Hepatocyte (in vitro differentiated cells): Measurements from ENCODE around the gene RBM33. TPM values are rescaled to one million over a fixed set of nuclear protein-coding genes. Genes with fewer than 3 reads are reported as not detected.

Experiments
- DNase-seq: peaks from one replicate; pipeline ENCODE4 v3.0.0-alpha.2; 2016; ENCODE audit warnings: low spot score
- H2AFZ ChIP-seq: fragments of 200-600 bp; sonication (generic); 2 replicates; pipeline ENCODE4 v1.6.0; 2016; ENCODE audit warnings: antibody characterized with exemption, mild to moderate bottlenecking
- H3K27ac ChIP-seq: fragments of 200-600 bp; sonication (generic); 2 replicates; pipeline ENCODE4 v1.5.1; 2016; ENCODE audit warnings: mild to moderate bottlenecking
- H3K27me3 ChIP-seq: fragments of 200-600 bp; sonication (generic); 2 replicates; pipeline ENCODE4 v1.6.1; 2016
- H3K36me3 ChIP-seq: fragments of 200-600 bp; sonication (generic); replicated peaks from 2 replicates; pipeline ENCODE4 v1.5.1; 2016; ENCODE audit warnings: low read depth; ENCODE audit not compliant: insufficient read depth
- H3K4me1 ChIP-seq: fragments of 200-600 bp; sonication (generic); 2 replicates; pipeline ENCODE4 v1.5.1; 2016; ENCODE audit warnings: mild to moderate bottlenecking, moderate library complexity; ENCODE audit not compliant: insufficient read depth
- H3K4me2 ChIP-seq: fragments of 200-600 bp; sonication (generic); 2 replicates; pipeline ENCODE4 v1.6.0; 2016
- H3K4me3 ChIP-seq: fragments of 200-600 bp; sonication (generic); 2 replicates; pipeline ENCODE4 v1.5.1; 2016; ENCODE audit warnings: mild to moderate bottlenecking
- H3K79me2 ChIP-seq: fragments of 200-600 bp; sonication (generic); 2 replicates; pipeline ENCODE4 v1.6.0; 2017; ENCODE audit warnings: mild to moderate bottlenecking
- H3K9me2 ChIP-seq: fragments of 200-600 bp; sonication (generic); replicated peaks from 2 replicates; pipeline ENCODE4 v1.6.0; 2017; ENCODE audit warnings: mild to moderate bottlenecking; ENCODE audit not compliant: insufficient read depth
- H3K9me3 ChIP-seq: fragments of 200-600 bp; sonication (generic); 2 replicates; pipeline ENCODE4 v1.5.1; 2016; ENCODE audit warnings: low read depth, mild to moderate bottlenecking
- H4K20me1 ChIP-seq: fragments of 200-600 bp; sonication (generic); 2 replicates; pipeline ENCODE4 v1.6.0; 2016; ENCODE audit warnings: mild to moderate bottlenecking; ENCODE audit not compliant: insufficient read depth, poor library complexity, severe bottlenecking
- CTCF ChIP-seq: fragments of 200-600 bp; sonication (generic); IDR thresholded peaks from 2 replicates; pipeline ENCODE4 v1.5.1; 2016; ENCODE audit warnings: antibody characterized with exemption, mild to moderate bottlenecking; ENCODE audit not compliant: poor library complexity
- EZH2 ChIP-seq: fragments of 200-600 bp; sonication (generic); IDR thresholded peaks from 2 replicates; pipeline ENCODE4 v1.6.1; 2016; ENCODE audit warnings: antibody characterized with exemption, mild to moderate bottlenecking, borderline replicate concordance
- EZH2phosphoT487 ChIP-seq: fragments of 200-600 bp; sonication (generic); IDR thresholded peaks from one replicate; pipeline ENCODE4 v1.6.1; 2018; ENCODE audit warnings: antibody characterized with exemption, mild to moderate bottlenecking, low read depth, moderate library complexity; ENCODE audit not compliant: unreplicated experiment, severe bottlenecking
- WGBS: methylation state at CpG from one replicate; pipeline ENCODE4 v1.1.6; 2016; ENCODE audit warnings: low lambda C conversion rate; ENCODE audit errors: missing lambda C conversion rate; 5-methylcytosine and 5-hydroxymethylcytosine counted together
- polyA plus RNA-seq: library from polyadenylated mRNA; unstranded; fragments of >200 nt; fragmentation: Nextera tagmentation; extraction: Ambion mirVana; gene quantifications from 2 replicates; pipeline ENCODE4 v1.2.1, GENCODE V29; 2016
- total RNA-seq: library from RNA; depleted of rRNA; stranded (reverse); fragments of >200 nt; gene quantifications from 2 replicates; pipeline ENCODE4 v1.2.3, GENCODE V29; 2014

Gene RBM33
- total and polyA plus RNA-seq, 2 experiments from 2014 or later = 24.8 to 40.8 TPM

GRCh38 chr7:155710031-155710430 lies 65.6 kb downstream of the RBM33 start:
- H4K20me1 ChIP-seq = peaks cover 23% of the 10 kb centered on the region
- WGBS = 83% methylated on average over 6 of the region's 6 CpGs
- H3K4me3 ChIP-seq = no peak overlapping the region
- H3K9me2 ChIP-seq = no peaks in the 10 kb centered on the region
- H3K4me2 ChIP-seq = no peak overlapping the region
- no peak overlapping the region for H3K27ac ChIP-seq
- no peak for TF ChIP-seq EZH2
- no peak for TF ChIP-seq CTCF
- no peak for TF ChIP-seq EZH2phosphoT487
- H3K36me3 ChIP-seq = peaks cover 4% of the 10 kb centered on the region
- H3K27me3 ChIP-seq = no peaks in the 10 kb centered on the region
- no peak overlapping the region for H2AFZ ChIP-seq
- no peaks in the 10 kb centered on the region for H3K9me3 ChIP-seq
- peaks cover 6% of the 10 kb centered on the region for H3K4me1 ChIP-seq
- no peak for DNase-seq
- H3K79me2 ChIP-seq = peaks cover 71% of the 10 kb centered on the region

- 90% methylated on average over 1 of the region's 1 CpG for WGBS
- TF ChIP-seq CTCF (no peak), EZH2phosphoT487 (no peak), EZH2 (no peak)
Measured at GRCh38 chr7:155710530-155710929, 66.1 kb downstream of the RBM33 start.

GRCh38 chr7:155711081-155711480 lies 66.6 kb downstream of the RBM33 start:
- Histone ChIP-seq H2AFZ (no peak overlapping the region), H3K4me3 (no peak overlapping the region), H3K9me3 (no peaks in the 10 kb centered on the region), H3K27me3 (no peaks in the 10 kb centered on the region), H3K36me3 (no peaks in the 10 kb centered on the region), H3K4me2 (no peak overlapping the region), H4K20me1 (peaks cover 26% of the 10 kb centered on the region), H3K27ac (no peak overlapping the region), H3K4me1 (peaks cover 9% of the 10 kb centered on the region), H3K79me2 (peaks cover 61% of the 10 kb centered on the region), H3K9me2 (no peaks in the 10 kb centered on the region)
- TF ChIP-seq EZH2 = no peak
- TF ChIP-seq EZH2phosphoT487 = no peak
- TF ChIP-seq CTCF = no peak
- DNase-seq = no peak
- 98% methylated on average over 16 of the region's 16 CpGs for WGBS

More at GRCh38 chr7:155710530-155710929, 66.1 kb downstream of the RBM33 start:
- Histone ChIP-seq H3K9me3 (no peaks in the 10 kb centered on the region), H3K79me2 (peaks cover 66% of the 10 kb centered on the region), H3K27me3 (no peaks in the 10 kb centered on the region), H3K27ac (no peak overlapping the region), H4K20me1 (peaks cover 26% of the 10 kb centered on the region), H3K4me2 (no peak overlapping the region), H3K4me1 (peaks cover 9% of the 10 kb centered on the region), H2AFZ (no peak overlapping the region), H3K36me3 (peaks cover 4% of the 10 kb centered on the region), H3K4me3 (no peak overlapping the region), H3K9me2 (no peaks in the 10 kb centered on the region)
- DNase-seq = no peak

GRCh38 chr7:155713384-155713783 lies 68.9 kb downstream of the RBM33 start:
- Histone ChIP-seq H2AFZ (no peak overlapping the region), H3K79me2 (peaks cover 69% of the 10 kb centered on the region), H3K36me3 (no peaks in the 10 kb centered on the region), H4K20me1 (peaks cover 32% of the 10 kb centered on the region), H3K4me3 (no peak overlapping the region), H3K27ac (no peak overlapping the region), H3K27me3 (no peaks in the 10 kb centered on the region), H3K9me2 (no peaks in the 10 kb centered on the region), H3K4me1 (peaks cover 9% of the 10 kb centered on the region), H3K4me2 (no peak overlapping the region), H3K9me3 (no peaks in the 10 kb centered on the region)
- TF ChIP-seq EZH2phosphoT487 (no peak), CTCF (no peak), EZH2 (no peak)
- DNase-seq = no peak
- WGBS = 92% methylated on average over 3 of the region's 10 CpGs
